ENCODE results near the gene LRRN3.

LRRN3 gene

GRCh38 chr7:111045449-111045848, 45.5 kb upstream of the LRRN3 start:
- Histone ChIP-seq H2BK5ac (ENCODE audit: low read depth, low read length, poor library complexity, severe bottlenecking) (no peak overlapping the region), H4K91ac (ENCODE audit: low read length) (no peak overlapping the region), H2AFZ (ENCODE audit: low read depth, low read length) (no peak overlapping the region), H2BK120ac (ENCODE audit: low read depth, low read length) (no peak overlapping the region), H3K14ac (ENCODE audit: low read length in 2 of 2) (no peak overlapping the region), H3K23ac (ENCODE audit: low read length in 2 of 2) (no peak overlapping the region), H3K9ac (ENCODE audit: low read length) (no peak overlapping the region), H3K27ac (ENCODE audit: low read length, poor library complexity, severe bottlenecking) (no peak overlapping the region), H3K9me3 (ENCODE audit: control insufficient read depth, low read length) (no peaks in the 10 kb centered on the region), H3K27me3 (ENCODE audit: control insufficient read depth in 1 of 2, insufficient read depth in 1 of 2, low read length in 2 of 2) (no peaks in the 10 kb centered on the region), H3K18ac (ENCODE audit: low read depth in 1 of 2, low read length in 2 of 2) (no peak overlapping the region), H2BK12ac (ENCODE audit: low read length in 2 of 2) (no peak overlapping the region), H3K4me2 (ENCODE audit: low read length, poor library complexity, severe bottlenecking) (no peak overlapping the region), H3K79me1 (replicated peaks; ENCODE audit: low read length, poor library complexity, severe bottlenecking) (no peaks in the 10 kb centered on the region), H2AK5ac (ENCODE audit: low read length, severe bottlenecking) (no peak overlapping the region), H4K8ac (ENCODE audit: low read length) (no peak overlapping the region), H2BK15ac (ENCODE audit: low read depth, poor library complexity, severe bottlenecking) (no peak overlapping the region), H3K4me1 (ENCODE audit: control insufficient read depth, insufficient read depth, low read depth, low read length) (no peaks in the 10 kb centered on the region), H3K36me3 (ENCODE audit: control insufficient read depth in 1 of 2, insufficient read depth in 2 of 2, low read depth in 1 of 2, low read length in 2 of 2) (no peaks in the 10 kb centered on the region), H3K4me3 (ENCODE audit: insufficient read depth in 1 of 2, low read depth in 1 of 2, low read length in 2 of 2) (no peak overlapping the region), H3K4ac (ENCODE audit: low read depth in 1 of 2, low read length in 2 of 2) (no peak overlapping the region)
- peak; percentile 15 for DNase-seq

GRCh38 chr7:111047595-111047994, 43.3 kb upstream of the LRRN3 start:
- H3K23ac ChIP-seq (ENCODE audit: low read length in 2 of 2): no peak overlapping the region
- H3K27me3 ChIP-seq (ENCODE audit: control insufficient read depth in 1 of 2, insufficient read depth in 1 of 2, low read length in 2 of 2): no peaks in the 10 kb centered on the region
- no peak overlapping the region for H4K8ac ChIP-seq (ENCODE audit: low read length)
- no peak overlapping the region for H3K18ac ChIP-seq (ENCODE audit: low read depth in 1 of 2, low read length in 2 of 2)
- no peaks in the 10 kb centered on the region for H3K4me1 ChIP-seq (ENCODE audit: control insufficient read depth, insufficient read depth, low read depth, low read length)
- H4K91ac ChIP-seq (ENCODE audit: low read length): no peak overlapping the region
- no peak for DNase-seq
- H2AK5ac ChIP-seq (ENCODE audit: low read length, severe bottlenecking): no peak overlapping the region
- no peak overlapping the region for H2BK12ac ChIP-seq (ENCODE audit: low read length in 2 of 2)
- H2BK5ac ChIP-seq (ENCODE audit: low read depth, low read length, poor library complexity, severe bottlenecking): no peak overlapping the region
- no peaks in the 10 kb centered on the region for H3K9me3 ChIP-seq (ENCODE audit: control insufficient read depth, low read length)
- no peak overlapping the region for H3K4me3 ChIP-seq (ENCODE audit: insufficient read depth in 1 of 2, low read depth in 1 of 2, low read length in 2 of 2)
- no peak overlapping the region for H2BK15ac ChIP-seq (ENCODE audit: low read depth, poor library complexity, severe bottlenecking)
- no peak overlapping the region for H2BK120ac ChIP-seq (ENCODE audit: low read depth, low read length)
- no peaks in the 10 kb centered on the region for H3K36me3 ChIP-seq (ENCODE audit: control insufficient read depth in 1 of 2, insufficient read depth in 2 of 2, low read depth in 1 of 2, low read length in 2 of 2)
- WGBS: 92% methylated on average over 3 of the region's 4 CpGs
- no peak overlapping the region for H2AFZ ChIP-seq (ENCODE audit: low read depth, low read length)
- no peak overlapping the region for H3K4ac ChIP-seq (ENCODE audit: low read depth in 1 of 2, low read length in 2 of 2)
- H3K14ac ChIP-seq (ENCODE audit: low read length in 2 of 2): no peak overlapping the region
- H3K4me2 ChIP-seq (ENCODE audit: low read length, poor library complexity, severe bottlenecking): no peak overlapping the region
- H3K79me1 ChIP-seq (replicated peaks; ENCODE audit: low read length, poor library complexity, severe bottlenecking): no peaks in the 10 kb centered on the region
- H3K9ac ChIP-seq (ENCODE audit: low read length): no peak overlapping the region
- no peak overlapping the region for H3K27ac ChIP-seq (ENCODE audit: low read length, poor library complexity, severe bottlenecking)

GRCh38 chr7:111049971-111050680, 40.8 kb upstream of the LRRN3 start:
- no peak overlapping the region for H2AK5ac ChIP-seq (ENCODE audit: low read length, severe bottlenecking)
- peaks cover 1% of the 10 kb centered on the region for H3K4me1 ChIP-seq (ENCODE audit: control insufficient read depth, insufficient read depth, low read depth, low read length)
- no peaks in the 10 kb centered on the region for H3K27me3 ChIP-seq (ENCODE audit: control insufficient read depth in 1 of 2, insufficient read depth in 1 of 2, low read length in 2 of 2)
- no peak overlapping the region for H3K4me3 ChIP-seq (ENCODE audit: insufficient read depth in 1 of 2, low read depth in 1 of 2, low read length in 2 of 2)
- no peak overlapping the region for H2BK15ac ChIP-seq (ENCODE audit: low read depth, poor library complexity, severe bottlenecking)
- H2BK12ac ChIP-seq (ENCODE audit: low read length in 2 of 2): no peak overlapping the region
- no peak overlapping the region for H2AFZ ChIP-seq (ENCODE audit: low read depth, low read length)
- H2BK120ac ChIP-seq (ENCODE audit: low read depth, low read length): no peak overlapping the region
- H3K18ac ChIP-seq (ENCODE audit: low read depth in 1 of 2, low read length in 2 of 2): no peak overlapping the region
- no peak overlapping the region for H3K4ac ChIP-seq (ENCODE audit: low read depth in 1 of 2, low read length in 2 of 2)
- H3K23ac ChIP-seq (ENCODE audit: low read length in 2 of 2): no peak overlapping the region
- H2BK5ac ChIP-seq (ENCODE audit: low read depth, low read length, poor library complexity, severe bottlenecking): no peak overlapping the region
- H3K9ac ChIP-seq (ENCODE audit: low read length): no peak overlapping the region
- no peaks in the 10 kb centered on the region for H3K36me3 ChIP-seq (ENCODE audit: control insufficient read depth in 1 of 2, insufficient read depth in 2 of 2, low read depth in 1 of 2, low read length in 2 of 2)
- H3K4me2 ChIP-seq (ENCODE audit: low read length, poor library complexity, severe bottlenecking): no peak overlapping the region
- no peak overlapping the region for H3K27ac ChIP-seq (ENCODE audit: low read length, poor library complexity, severe bottlenecking)
- H3K14ac ChIP-seq (ENCODE audit: low read length in 2 of 2): no peak overlapping the region
- no peak for DNase-seq
- WGBS: 82% methylated on average over 6 of the region's 7 CpGs
- no peak overlapping the region for H4K8ac ChIP-seq (ENCODE audit: low read length)
- H4K91ac ChIP-seq (ENCODE audit: low read length): no peak overlapping the region
- H3K9me3 ChIP-seq (ENCODE audit: control insufficient read depth, low read length): no peaks in the 10 kb centered on the region
- no peaks in the 10 kb centered on the region for H3K79me1 ChIP-seq (replicated peaks; ENCODE audit: low read length, poor library complexity, severe bottlenecking)

DNA sequence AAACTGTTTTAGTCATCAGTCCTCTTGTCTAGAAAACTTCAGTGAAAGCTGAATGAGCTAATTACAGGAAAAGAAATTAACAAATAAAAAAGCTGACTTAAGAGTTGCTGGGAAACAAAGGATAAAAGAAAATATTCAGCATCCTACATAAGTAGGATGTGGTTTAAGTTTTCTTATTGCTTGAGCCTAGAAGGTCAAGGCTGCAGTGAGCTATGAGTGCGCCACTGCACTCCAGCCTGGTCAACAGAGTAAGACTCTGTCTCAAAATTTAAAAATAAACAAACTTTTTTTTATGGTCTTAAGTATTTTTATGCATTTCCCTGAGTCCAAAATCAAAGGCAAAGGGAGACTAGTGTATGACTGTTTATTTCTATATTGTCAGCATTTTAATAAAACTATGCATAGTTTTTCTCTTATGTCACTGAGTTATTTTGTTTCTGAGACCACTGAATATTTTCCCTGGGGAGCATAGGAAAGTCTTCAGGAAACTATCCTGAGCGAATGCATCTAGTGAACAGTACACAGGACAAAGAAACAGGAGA, 40.0 kb upstream of the LRRN3 start:
- no peak overlapping the region for H3K14ac ChIP-seq (ENCODE audit: low read length in 2 of 2)
- H3K4me1 ChIP-seq (ENCODE audit: control insufficient read depth, insufficient read depth, low read depth, low read length): peaks cover 1% of the 10 kb centered on the region
- DNase-seq: peak; percentile 6
- H3K27ac ChIP-seq (ENCODE audit: low read length, poor library complexity, severe bottlenecking): no peak overlapping the region
- no peaks in the 10 kb centered on the region for H3K79me1 ChIP-seq (replicated peaks; ENCODE audit: low read length, poor library complexity, severe bottlenecking)
- H3K9me3 ChIP-seq (ENCODE audit: control insufficient read depth, low read length): no peaks in the 10 kb centered on the region
- WGBS: 20% methylated on average over 1 of the region's 2 CpGs
- H2BK12ac ChIP-seq (ENCODE audit: low read length in 2 of 2): no peak overlapping the region
- H4K8ac ChIP-seq (ENCODE audit: low read length): no peak overlapping the region
- no peak overlapping the region for H2BK5ac ChIP-seq (ENCODE audit: low read depth, low read length, poor library complexity, severe bottlenecking)
- no peak overlapping the region for H3K4ac ChIP-seq (ENCODE audit: low read depth in 1 of 2, low read length in 2 of 2)
- no peak overlapping the region for H2AFZ ChIP-seq (ENCODE audit: low read depth, low read length)
- H2AK5ac ChIP-seq (ENCODE audit: low read length, severe bottlenecking): no peak overlapping the region
- no peak overlapping the region for H4K91ac ChIP-seq (ENCODE audit: low read length)
- no peak overlapping the region for H3K4me2 ChIP-seq (ENCODE audit: low read length, poor library complexity, severe bottlenecking)
- H3K9ac ChIP-seq (ENCODE audit: low read length): no peak overlapping the region
- H3K4me3 ChIP-seq (ENCODE audit: insufficient read depth in 1 of 2, low read depth in 1 of 2, low read length in 2 of 2): no peak overlapping the region
- no peak overlapping the region for H3K23ac ChIP-seq (ENCODE audit: low read length in 2 of 2)
- H3K36me3 ChIP-seq (ENCODE audit: control insufficient read depth in 1 of 2, insufficient read depth in 2 of 2, low read depth in 1 of 2, low read length in 2 of 2): no peaks in the 10 kb centered on the region
- H3K18ac ChIP-seq (ENCODE audit: low read depth in 1 of 2, low read length in 2 of 2): no peak overlapping the region
- H3K27me3 ChIP-seq (ENCODE audit: control insufficient read depth in 1 of 2, insufficient read depth in 1 of 2, low read length in 2 of 2): no peaks in the 10 kb centered on the region
- no peak overlapping the region for H2BK15ac ChIP-seq (ENCODE audit: low read depth, poor library complexity, severe bottlenecking)
- H2BK120ac ChIP-seq (ENCODE audit: low read depth, low read length): no peak overlapping the region

All from mesenchymal stem cell (in vitro differentiated cells and primary cell).